ENCODE results near the gene ZNF512B. TPM values are rescaled to one million over a fixed set of nuclear protein-coding genes. Genes with fewer than 3 reads are reported as not detected.

ZNF512B gene
- total RNA-seq, 4 donors from 2014 or later: 5.8 to 7.4 (median 6.4) TPM

GRCh38 chr20:63966944-63967322 is 2.8 kb downstream of the ZNF512B start:
- H3K27me3 ChIP-seq: no peaks in the 10 kb centered on the region
- H3K36me3 ChIP-seq: peaks cover 0 to 31% (median 0%) of the 10 kb centered on the region in 3 donors
- H3K4me1 ChIP-seq: peaks cover 0 to 19% (median 10%) of the 10 kb centered on the region in 4 donors
- no peak overlapping the region for H3K4me3 ChIP-seq
- H3K27ac ChIP-seq: no peak overlapping the region
- DNase-seq: peak in 1 of 3 donors; percentile 44
- TF ChIP-seq POLR2A (IDR thresholded peaks at IDR 0.05) (no peak), CTCF (IDR thresholded peaks at IDR 0.05) (no peak)
- peaks cover 0 to 6% (median 0%) of the 10 kb centered on the region in 4 donors for H3K9me3 ChIP-seq

- H3K4me3 ChIP-seq: no peak overlapping the region
- H3K4me1 ChIP-seq: peaks cover 0 to 19% (median 10%) of the 10 kb centered on the region in 4 donors
- H3K36me3 ChIP-seq: peaks cover 0 to 36% (median 0%) of the 10 kb centered on the region in 3 donors
- H3K27me3 ChIP-seq: no peaks in the 10 kb centered on the region
- DNase-seq: peak in 1 of 3 donors; percentile 42
- no peak overlapping the region for H3K27ac ChIP-seq
- peaks cover 0 to 6% (median 0%) of the 10 kb centered on the region in 4 donors for H3K9me3 ChIP-seq
- no peak for TF ChIP-seq CTCF (IDR thresholded peaks at IDR 0.05)
- no peak for TF ChIP-seq POLR2A (IDR thresholded peaks at IDR 0.05)
Measured at GRCh38 chr20:63966172-63966943, 3.4 kb downstream of the ZNF512B start.

- H3K9me3 ChIP-seq: peaks cover 0 to 6% (median 0%) of the 10 kb centered on the region in 4 donors
Measured at GRCh38 chr20:63964412-63964811, 5.3 kb downstream of the ZNF512B start.

GRCh38 chr20:63963784-63964301 is 5.9 kb downstream of the ZNF512B start:
- no peak overlapping the region for H3K4me3 ChIP-seq
- no peak overlapping the region for H3K27ac ChIP-seq
- DNase-seq: no peak
- TF ChIP-seq CTCF (IDR thresholded peaks at IDR 0.05): no peak
- TF ChIP-seq POLR2A (IDR thresholded peaks at IDR 0.05): no peak
- peaks cover 0 to 38% (median 0%) of the 10 kb centered on the region in 3 donors for H3K36me3 ChIP-seq
- H3K27me3 ChIP-seq: no peaks in the 10 kb centered on the region
- H3K4me1 ChIP-seq: peaks cover 0 to 8% (median 3%) of the 10 kb centered on the region in 4 donors
- peaks cover 0 to 6% (median 0%) of the 10 kb centered on the region in 4 donors for H3K9me3 ChIP-seq

More at GRCh38 chr20:63964412-63964811, 5.3 kb downstream of the ZNF512B start:
- no peak overlapping the region for H3K4me3 ChIP-seq
- TF ChIP-seq CTCF (IDR thresholded peaks at IDR 0.05) (no peak), POLR2A (IDR thresholded peaks at IDR 0.05) (no peak)
- DNase-seq: no peak
- no peak overlapping the region for H3K27ac ChIP-seq
- H3K36me3 ChIP-seq: peaks cover 0 to 38% (median 0%) of the 10 kb centered on the region in 3 donors
- no peaks in the 10 kb centered on the region for H3K27me3 ChIP-seq
- peaks cover 0 to 11% (median 8%) of the 10 kb centered on the region in 4 donors for H3K4me1 ChIP-seq

GRCh38 chr20:63963348-63963741 is 6.4 kb downstream of the ZNF512B start:
- no peak for DNase-seq
- Histone ChIP-seq H3K4me3 (no peak overlapping the region), H3K36me3 (peaks cover 0 to 38% (median 0%) of the 10 kb centered on the region in 3 donors), H3K27me3 (no peaks in the 10 kb centered on the region), H3K27ac (no peak overlapping the region), H3K9me3 (peaks cover 0 to 6% (median 0%) of the 10 kb centered on the region in 4 donors), H3K4me1 (peaks cover 0 to 6% (median 0%) of the 10 kb centered on the region in 4 donors)
- TF ChIP-seq CTCF (IDR thresholded peaks at IDR 0.05) (no peak), POLR2A (IDR thresholded peaks at IDR 0.05) (no peak)

All from Peyer's patch (tissue), 4 donors.